GM23338 (cell line): ENCODE data around the gene MAST2. TPM values are rescaled to one million over a fixed set of nuclear protein-coding genes. Genes with fewer than 3 reads are reported as not detected.

Source experiments
- ATAC-seq: fragments of 200-7000 bp; cut with Tn5 transposase; 3 replicates; pipeline ENCODE4 v1.9.1; 2020
- DNase-seq: peaks from one replicate; pipeline ENCODE4 v3.0.0-alpha.2; 2015; ENCODE audit warnings: low spot score
- H2AFZ ChIP-seq: fragments of 200-600 bp; sonication (generic); 2 replicates; pipeline ENCODE4 v1.8.0; 2016; ENCODE audit warnings: antibody characterized with exemption, mild to moderate bottlenecking, moderate library complexity
- H3F3A ChIP-seq: fragments of 200-600 bp; sonication (generic); replicated peaks from 2 replicates; pipeline ENCODE4 v1.8.0; 2017; ENCODE audit warnings: antibody characterized with exemption, mixed run types, low read depth
- H3K27ac ChIP-seq: fragments of 200-600 bp; sonication (generic); 2 replicates; pipeline ENCODE4 v1.6.1; 2016; ENCODE audit warnings: low read depth
- H3K27me3 ChIP-seq: fragments of 200-600 bp; sonication (generic); 2 replicates; pipeline ENCODE4 v1.8.0; 2016; ENCODE audit warnings: mild to moderate bottlenecking, mixed run types, moderate library complexity; ENCODE audit not compliant: insufficient read depth
- H3K36me3 ChIP-seq: fragments of 200-600 bp; sonication (generic); 2 replicates; pipeline ENCODE4 v1.8.0; 2016; ENCODE audit warnings: mild to moderate bottlenecking; ENCODE audit not compliant: insufficient read depth
- H3K4me1 ChIP-seq: fragments of 200-600 bp; sonication (generic); 2 replicates; pipeline ENCODE4 v1.8.0; 2016; ENCODE audit warnings: mild to moderate bottlenecking, moderate library complexity; ENCODE audit not compliant: insufficient read depth
- H3K4me2 ChIP-seq: fragments of 200-600 bp; sonication (generic); 2 replicates; pipeline ENCODE4 v1.7.1; 2017; ENCODE audit warnings: mixed run types
- H3K4me3 ChIP-seq: fragments of 200-600 bp; sonication (generic); 2 replicates; pipeline ENCODE4 v1.6.1; 2016; ENCODE audit warnings: mixed run types
- H3K79me2 ChIP-seq: fragments of 200-600 bp; sonication (generic); replicated peaks from 2 replicates; pipeline ENCODE4 v1.8.0; 2017; ENCODE audit warnings: mild to moderate bottlenecking; ENCODE audit not compliant: insufficient read depth
- H3K9me2 ChIP-seq: fragments of 200-600 bp; sonication (generic); 2 replicates; pipeline ENCODE4 v1.8.0; 2017; ENCODE audit not compliant: insufficient read depth
- H4K20me1 ChIP-seq: fragments of 200-600 bp; sonication (generic); replicated peaks from 2 replicates; pipeline ENCODE4 v1.8.0; 2017; ENCODE audit warnings: mild to moderate bottlenecking; ENCODE audit not compliant: insufficient read depth
- H3K27ac Mint-ChIP-seq: 2 replicates; pipeline ENCODE4 v1.8.0; 2020; ENCODE audit warnings: inconsistent platforms, mild to moderate bottlenecking, moderate library complexity, mixed read lengths
- H3K27me3 Mint-ChIP-seq: 3 replicates; pipeline ENCODE4 v1.8.0; 2022; ENCODE audit warnings: low read depth, mild to moderate bottlenecking, moderate library complexity, mixed read lengths, inconsistent platforms; ENCODE audit not compliant: insufficient read depth, poor library complexity
- H3K36me3 Mint-ChIP-seq: 3 replicates; pipeline ENCODE4 v1.8.0; 2021; ENCODE audit warnings: low read depth, mild to moderate bottlenecking, inconsistent platforms, moderate library complexity, mixed read lengths
- H3K4me1 Mint-ChIP-seq: 3 replicates; pipeline ENCODE4 v1.8.0; 2020; ENCODE audit warnings: mild to moderate bottlenecking, inconsistent platforms, mixed read lengths
- H3K4me3 Mint-ChIP-seq: 3 replicates; pipeline ENCODE4 v1.8.0; 2021; ENCODE audit warnings: moderate library complexity, mild to moderate bottlenecking, inconsistent platforms, mixed read lengths
- H3K9me3 Mint-ChIP-seq: 3 replicates; pipeline ENCODE4 v1.8.0; 2020; ENCODE audit warnings: moderate library complexity, mild to moderate bottlenecking, inconsistent platforms, mixed read lengths
- EZH2 ChIP-seq: fragments of 200-600 bp; sonication (generic); IDR thresholded peaks from one replicate; pipeline ENCODE4 v1.8.0; 2017; ENCODE audit warnings: antibody characterized with exemption, mild to moderate bottlenecking, low read depth; ENCODE audit not compliant: unreplicated experiment
- EZH2phosphoT487 ChIP-seq: fragments of 200-600 bp; sonication (generic); IDR thresholded peaks from one replicate; pipeline ENCODE4 v1.8.1; 2018; ENCODE audit warnings: antibody characterized with exemption; ENCODE audit not compliant: unreplicated experiment
- JUNB ChIP-seq: IDR thresholded peaks from one replicate; pipeline ENCODE4 v1.6.1; 2016; ENCODE audit warnings: antibody characterized with exemption; ENCODE audit not compliant: unreplicated experiment
- NANOG ChIP-seq: IDR thresholded peaks from 2 replicates; pipeline ENCODE4 v1.6.1; 2016; ENCODE audit warnings: antibody characterized with exemption, borderline replicate concordance
- POLR2AphosphoS5 ChIP-seq: IDR thresholded peaks from 2 replicates; pipeline ENCODE4 v1.6.1; 2016; ENCODE audit warnings: antibody characterized with exemption, low read depth
- STAT1 ChIP-seq: IDR thresholded peaks from one replicate; pipeline ENCODE4 v1.6.1; 2016; ENCODE audit warnings: antibody characterized with exemption; ENCODE audit not compliant: unreplicated experiment
- ZNF114 ChIP-seq: fragments of 250-450 bp; sonication (Bioruptor Pico); IDR thresholded peaks from 2 replicates; pipeline ENCODE4 v1.5.0; 2020; ENCODE audit warnings: mild to moderate bottlenecking, moderate library complexity
- ZNF331 ChIP-seq: fragments of 250-450 bp; sonication (Bioruptor Pico); IDR thresholded peaks from 2 replicates; pipeline ENCODE4 v1.5.0; 2020; ENCODE audit warnings: low read depth, mild to moderate bottlenecking, moderate library complexity
- polyA plus RNA-seq: library from polyadenylated mRNA; unstranded; fragments of >200 nt; fragmentation: Nextera tagmentation; extraction: Ambion mirVana; gene quantifications from 2 replicates; pipeline ENCODE4 v1.2.1, GENCODE V29; 2016
- total RNA-seq: library from RNA; depleted of rRNA; stranded (reverse); fragments of >200 nt; shearing (Covaris generic); gene quantifications from 2 replicates; pipeline ENCODE4 v1.2.3, GENCODE V29; 2014
- TF ChIP-seq, protein P1 (sequence below), 2 experiments: fragments of 200-600 bp in 1 of 2; sonication (generic) in 1 of 2; conservative IDR thresholded peaks; 2 replicates each; pipeline versions ENCODE4 v1.5.1 to v1.6.1; 2016 to 2017; ENCODE audit warnings: antibody characterized with exemption in 2 of 2, low read depth in 2 of 2, mild to moderate bottlenecking in 2 of 2, moderate library complexity in 1 of 2
- TF ChIP-seq, protein P2 (sequence below): IDR thresholded peaks from 2 replicates; pipeline ENCODE4 v1.6.1; 2016; ENCODE audit warnings: antibody characterized with exemption
- TF ChIP-seq, protein P3 (sequence below): fragments of 250-450 bp; sonication (Bioruptor Pico); IDR thresholded peaks from 2 replicates; pipeline ENCODE4 v1.5.0; 2020; ENCODE audit warnings: mild to moderate bottlenecking, moderate library complexity

Gene MAST2
- total and polyA plus RNA-seq, 2 experiments from 2014 or later, result 11.5 to 57.7 TPM

DNA sequence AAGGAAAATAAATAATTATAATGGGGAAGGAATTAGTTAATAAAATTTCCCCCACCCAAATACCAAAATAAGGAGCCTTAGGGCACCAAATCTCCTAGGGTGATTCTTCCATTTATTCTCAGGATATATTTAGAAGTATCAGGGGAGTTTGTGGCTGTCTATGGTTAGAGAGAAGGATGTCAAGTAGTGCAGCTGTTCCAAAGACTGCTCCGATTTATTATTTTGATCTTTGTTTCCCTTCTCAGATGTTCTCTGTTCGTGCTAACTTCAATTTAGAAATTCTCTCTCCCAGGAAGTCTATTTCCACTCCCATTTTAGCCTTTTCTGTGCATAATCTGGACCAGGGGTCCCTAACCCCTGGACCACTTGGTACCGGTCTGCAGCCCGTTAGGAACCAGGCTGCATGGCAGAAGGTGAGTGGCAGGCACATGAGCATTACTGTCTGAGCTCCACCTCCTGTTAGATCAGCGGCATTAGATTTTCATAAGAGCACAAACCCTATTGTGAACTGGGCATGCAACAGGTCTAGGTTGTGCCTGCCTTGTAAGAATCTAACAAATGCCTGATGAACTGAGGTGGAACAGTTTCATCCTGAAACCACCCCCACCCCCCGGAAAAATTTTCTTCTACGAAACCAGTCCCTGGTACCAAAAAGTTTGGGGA lies 9.3 kb upstream of the MAST2 start:
- H3K4me3 Mint-ChIP-seq, result no peak overlapping the region
- no peak for DNase-seq
- H3K27ac ChIP-seq, result no peak overlapping the region
- H3K9me3 Mint-ChIP-seq, result no peaks in the 10 kb centered on the region
- no peak for ATAC-seq
- H3K27ac Mint-ChIP-seq, result no peak overlapping the region
- TF ChIP-seq, protein P1, sequence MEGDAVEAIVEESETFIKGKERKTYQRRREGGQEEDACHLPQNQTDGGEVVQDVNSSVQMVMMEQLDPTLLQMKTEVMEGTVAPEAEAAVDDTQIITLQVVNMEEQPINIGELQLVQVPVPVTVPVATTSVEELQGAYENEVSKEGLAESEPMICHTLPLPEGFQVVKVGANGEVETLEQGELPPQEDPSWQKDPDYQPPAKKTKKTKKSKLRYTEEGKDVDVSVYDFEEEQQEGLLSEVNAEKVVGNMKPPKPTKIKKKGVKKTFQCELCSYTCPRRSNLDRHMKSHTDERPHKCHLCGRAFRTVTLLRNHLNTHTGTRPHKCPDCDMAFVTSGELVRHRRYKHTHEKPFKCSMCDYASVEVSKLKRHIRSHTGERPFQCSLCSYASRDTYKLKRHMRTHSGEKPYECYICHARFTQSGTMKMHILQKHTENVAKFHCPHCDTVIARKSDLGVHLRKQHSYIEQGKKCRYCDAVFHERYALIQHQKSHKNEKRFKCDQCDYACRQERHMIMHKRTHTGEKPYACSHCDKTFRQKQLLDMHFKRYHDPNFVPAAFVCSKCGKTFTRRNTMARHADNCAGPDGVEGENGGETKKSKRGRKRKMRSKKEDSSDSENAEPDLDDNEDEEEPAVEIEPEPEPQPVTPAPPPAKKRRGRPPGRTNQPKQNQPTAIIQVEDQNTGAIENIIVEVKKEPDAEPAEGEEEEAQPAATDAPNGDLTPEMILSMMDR (conservative IDR thresholded peaks at IDR 0.05; ENCODE audit: low read depth in 2 of 2), result peak in 1 of 2 experiments; percentile 19; a peak in 2 of 4 replicates
- TF ChIP-seq NANOG, result no peak
- TF ChIP-seq JUNB, result no peak
- no peak for TF ChIP-seq EZH2phosphoT487
- no peaks in the 10 kb centered on the region for H3K9me2 ChIP-seq
- no peaks in the 10 kb centered on the region for H3K36me3 Mint-ChIP-seq
- H3K79me2 ChIP-seq, result no peaks in the 10 kb centered on the region
- no peaks in the 10 kb centered on the region for H3K27me3 Mint-ChIP-seq
- H3K36me3 ChIP-seq, result no peaks in the 10 kb centered on the region
- H3K4me1 Mint-ChIP-seq, result no peaks in the 10 kb centered on the region
- no peaks in the 10 kb centered on the region for H3K27me3 ChIP-seq
- no peak overlapping the region for H3K4me3 ChIP-seq
- H4K20me1 ChIP-seq, result no peaks in the 10 kb centered on the region
- H3F3A ChIP-seq, result no peaks in the 10 kb centered on the region
- H3K4me2 ChIP-seq, result no peak overlapping the region
- no peaks in the 10 kb centered on the region for H3K4me1 ChIP-seq
- H2AFZ ChIP-seq, result no peak overlapping the region

GRCh38 chr1:45796381-45796780 lies 7.0 kb upstream of the MAST2 start:
- H3K4me3 Mint-ChIP-seq, result no peak overlapping the region
- no peaks in the 10 kb centered on the region for H3K27me3 ChIP-seq
- H3K79me2 ChIP-seq, result no peaks in the 10 kb centered on the region
- H3K27me3 Mint-ChIP-seq, result no peaks in the 10 kb centered on the region
- no peaks in the 10 kb centered on the region for H3K36me3 ChIP-seq
- no peaks in the 10 kb centered on the region for H3F3A ChIP-seq
- no peak for ATAC-seq
- H3K4me2 ChIP-seq, result no peak overlapping the region
- no peaks in the 10 kb centered on the region for H4K20me1 ChIP-seq
- no peaks in the 10 kb centered on the region for H3K9me3 Mint-ChIP-seq
- no peaks in the 10 kb centered on the region for H3K36me3 Mint-ChIP-seq
- no peaks in the 10 kb centered on the region for H3K4me1 ChIP-seq
- no peak overlapping the region for H3K27ac Mint-ChIP-seq
- H3K27ac ChIP-seq, result no peak overlapping the region
- no peaks in the 10 kb centered on the region for H3K9me2 ChIP-seq
- H2AFZ ChIP-seq, result peak overlapping the region; percentile 34; the same call in 1 of the 2 replicates
- TF ChIP-seq EZH2 (no peak), ZNF331 (CRISPR knock-in tag) (no peak), EZH2phosphoT487 (no peak), STAT1 (no peak), JUNB (no peak), ZNF114 (CRISPR knock-in tag) (no peak), POLR2AphosphoS5 (no peak)
- TF ChIP-seq, protein P2, sequence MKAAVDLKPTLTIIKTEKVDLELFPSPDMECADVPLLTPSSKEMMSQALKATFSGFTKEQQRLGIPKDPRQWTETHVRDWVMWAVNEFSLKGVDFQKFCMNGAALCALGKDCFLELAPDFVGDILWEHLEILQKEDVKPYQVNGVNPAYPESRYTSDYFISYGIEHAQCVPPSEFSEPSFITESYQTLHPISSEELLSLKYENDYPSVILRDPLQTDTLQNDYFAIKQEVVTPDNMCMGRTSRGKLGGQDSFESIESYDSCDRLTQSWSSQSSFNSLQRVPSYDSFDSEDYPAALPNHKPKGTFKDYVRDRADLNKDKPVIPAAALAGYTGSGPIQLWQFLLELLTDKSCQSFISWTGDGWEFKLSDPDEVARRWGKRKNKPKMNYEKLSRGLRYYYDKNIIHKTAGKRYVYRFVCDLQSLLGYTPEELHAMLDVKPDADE, result no peak
- TF ChIP-seq, protein P3, sequence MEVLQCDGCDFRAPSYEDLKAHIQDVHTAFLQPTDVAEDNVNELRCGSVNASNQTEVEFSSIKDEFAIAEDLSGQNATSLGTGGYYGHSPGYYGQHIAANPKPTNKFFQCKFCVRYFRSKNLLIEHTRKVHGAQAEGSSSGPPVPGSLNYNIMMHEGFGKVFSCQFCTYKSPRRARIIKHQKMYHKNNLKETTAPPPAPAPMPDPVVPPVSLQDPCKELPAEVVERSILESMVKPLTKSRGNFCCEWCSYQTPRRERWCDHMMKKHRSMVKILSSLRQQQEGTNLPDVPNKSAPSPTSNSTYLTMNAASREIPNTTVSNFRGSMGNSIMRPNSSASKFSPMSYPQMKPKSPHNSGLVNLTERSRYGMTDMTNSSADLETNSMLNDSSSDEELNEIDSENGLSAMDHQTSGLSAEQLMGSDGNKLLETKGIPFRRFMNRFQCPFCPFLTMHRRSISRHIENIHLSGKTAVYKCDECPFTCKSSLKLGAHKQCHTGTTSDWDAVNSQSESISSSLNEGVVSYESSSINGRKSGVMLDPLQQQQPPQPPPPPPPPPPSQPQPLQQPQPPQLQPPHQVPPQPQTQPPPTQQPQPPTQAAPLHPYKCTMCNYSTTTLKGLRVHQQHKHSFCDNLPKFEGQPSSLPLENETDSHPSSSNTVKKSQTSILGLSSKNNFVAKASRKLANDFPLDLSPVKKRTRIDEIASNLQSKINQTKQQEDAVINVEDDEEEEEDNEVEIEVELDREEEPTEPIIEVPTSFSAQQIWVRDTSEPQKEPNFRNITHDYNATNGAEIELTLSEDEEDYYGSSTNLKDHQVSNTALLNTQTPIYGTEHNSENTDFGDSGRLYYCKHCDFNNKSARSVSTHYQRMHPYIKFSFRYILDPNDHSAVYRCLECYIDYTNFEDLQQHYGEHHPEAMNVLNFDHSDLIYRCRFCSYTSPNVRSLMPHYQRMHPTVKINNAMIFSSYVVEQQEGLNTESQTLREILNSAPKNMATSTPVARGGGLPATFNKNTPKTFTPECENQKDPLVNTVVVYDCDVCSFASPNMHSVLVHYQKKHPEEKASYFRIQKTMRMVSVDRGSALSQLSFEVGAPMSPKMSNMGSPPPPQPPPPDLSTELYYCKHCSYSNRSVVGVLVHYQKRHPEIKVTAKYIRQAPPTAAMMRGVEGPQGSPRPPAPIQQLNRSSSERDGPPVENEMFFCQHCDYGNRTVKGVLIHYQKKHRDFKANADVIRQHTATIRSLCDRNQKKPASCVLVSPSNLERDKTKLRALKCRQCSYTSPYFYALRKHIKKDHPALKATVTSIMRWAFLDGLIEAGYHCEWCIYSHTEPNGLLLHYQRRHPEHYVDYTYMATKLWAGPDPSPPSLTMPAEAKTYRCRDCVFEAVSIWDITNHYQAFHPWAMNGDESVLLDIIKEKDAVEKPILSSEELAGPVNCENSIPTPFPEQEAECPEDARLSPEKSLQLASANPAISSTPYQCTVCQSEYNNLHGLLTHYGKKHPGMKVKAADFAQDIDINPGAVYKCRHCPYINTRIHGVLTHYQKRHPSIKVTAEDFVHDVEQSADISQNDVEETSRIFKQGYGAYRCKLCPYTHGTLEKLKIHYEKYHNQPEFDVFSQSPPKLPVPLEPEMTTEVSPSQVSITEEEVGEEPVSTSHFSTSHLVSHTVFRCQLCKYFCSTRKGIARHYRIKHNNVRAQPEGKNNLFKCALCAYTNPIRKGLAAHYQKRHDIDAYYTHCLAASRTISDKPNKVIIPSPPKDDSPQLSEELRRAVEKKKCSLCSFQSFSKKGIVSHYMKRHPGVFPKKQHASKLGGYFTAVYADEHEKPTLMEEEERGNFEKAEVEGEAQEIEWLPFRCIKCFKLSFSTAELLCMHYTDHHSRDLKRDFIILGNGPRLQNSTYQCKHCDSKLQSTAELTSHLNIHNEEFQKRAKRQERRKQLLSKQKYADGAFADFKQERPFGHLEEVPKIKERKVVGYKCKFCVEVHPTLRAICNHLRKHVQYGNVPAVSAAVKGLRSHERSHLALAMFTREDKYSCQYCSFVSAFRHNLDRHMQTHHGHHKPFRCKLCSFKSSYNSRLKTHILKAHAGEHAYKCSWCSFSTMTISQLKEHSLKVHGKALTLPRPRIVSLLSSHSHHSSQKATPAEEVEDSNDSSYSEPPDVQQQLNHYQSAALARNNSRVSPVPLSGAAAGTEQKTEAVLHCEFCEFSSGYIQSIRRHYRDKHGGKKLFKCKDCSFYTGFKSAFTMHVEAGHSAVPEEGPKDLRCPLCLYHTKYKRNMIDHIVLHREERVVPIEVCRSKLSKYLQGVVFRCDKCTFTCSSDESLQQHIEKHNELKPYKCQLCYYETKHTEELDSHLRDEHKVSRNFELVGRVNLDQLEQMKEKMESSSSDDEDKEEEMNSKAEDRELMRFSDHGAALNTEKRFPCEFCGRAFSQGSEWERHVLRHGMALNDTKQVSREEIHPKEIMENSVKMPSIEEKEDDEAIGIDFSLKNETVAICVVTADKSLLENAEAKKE (CRISPR knock-in tag), result no peak
- no peak overlapping the region for H3K4me3 ChIP-seq
- DNase-seq, result no peak
- H3K4me1 Mint-ChIP-seq, result no peaks in the 10 kb centered on the region
